Activated CD4-positive, alpha-beta T cell treated with anti-CD3 and anti-CD28 coated beads, Interleukin-2, Interleukin-6, amounts not matched to agents 100 ng/mL and 50 ng/mL, durations not matched to agents 16 hours and 8 hours (primary cell): ENCODE data around the gene RAD52.

Experiments used
- DNase-seq: peaks from one replicate; pipeline ENCODE4 v3.0.0-alpha.2; 2020

RAD52 gene

DNA sequence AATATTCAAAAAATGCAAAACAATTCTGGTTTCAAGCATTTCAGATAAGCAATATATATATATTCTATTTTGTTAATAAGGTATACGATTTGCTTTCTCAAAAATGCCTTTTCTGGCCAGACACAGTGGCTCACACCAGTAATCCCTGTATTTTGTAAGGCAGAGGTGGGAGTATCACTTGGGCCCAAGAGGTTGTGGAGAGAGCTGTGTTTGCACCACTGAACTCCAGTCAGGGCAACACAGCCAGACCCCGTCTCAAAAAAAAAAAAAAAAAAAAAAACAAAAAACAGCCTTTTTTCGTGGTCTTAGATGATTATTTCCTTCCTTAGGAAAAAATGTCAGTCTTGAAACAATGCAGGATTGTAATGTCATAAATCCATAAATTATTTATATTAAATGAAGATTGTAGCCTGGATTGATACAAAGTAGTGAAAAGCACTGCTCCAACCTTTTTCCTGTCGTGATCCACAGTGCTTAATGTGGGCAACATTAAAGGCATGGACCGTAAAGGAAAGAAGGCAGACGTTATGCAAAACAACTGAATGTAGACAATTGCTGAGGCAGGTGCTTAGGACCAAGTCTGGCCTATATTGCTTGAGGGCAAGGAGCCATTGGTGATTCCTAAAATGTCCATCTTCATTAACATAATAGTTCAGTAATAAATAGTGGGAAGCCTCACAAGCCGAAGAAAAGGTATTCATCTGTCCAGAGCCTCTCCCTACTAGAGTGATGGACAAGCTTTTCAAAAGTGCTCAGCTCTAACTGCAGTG, 36.8 kb downstream of the RAD52 start:
- no peak for DNase-seq

DNA sequence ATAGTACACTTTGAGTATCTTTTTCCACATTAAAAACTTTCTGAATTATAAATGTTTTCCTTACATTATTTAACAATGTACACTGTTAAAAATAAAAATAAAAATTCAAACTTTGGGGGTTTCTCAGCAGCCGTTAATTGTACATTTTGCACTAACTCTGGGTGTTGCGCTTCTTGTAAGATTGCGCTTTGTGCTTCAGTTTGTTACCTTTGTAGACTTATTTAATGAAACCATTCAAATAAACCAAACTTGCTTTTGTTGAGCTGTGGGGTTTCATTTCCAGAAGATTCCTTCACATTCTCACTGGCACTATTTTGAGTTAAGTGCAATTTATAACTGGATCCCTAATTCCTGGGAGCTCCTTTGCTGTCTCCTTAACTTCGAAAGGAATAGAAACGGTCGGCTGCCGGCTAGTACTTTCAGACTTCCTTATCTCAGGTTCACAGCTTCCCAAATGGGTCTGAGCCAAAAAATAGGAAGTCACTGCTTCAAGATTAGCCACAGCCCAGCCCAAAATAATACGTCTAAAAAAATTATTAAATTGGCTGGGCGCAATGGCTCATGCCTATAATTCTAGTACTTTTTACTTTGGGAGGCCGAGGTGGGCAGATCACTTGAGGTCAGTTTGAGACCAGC, 38.2 kb downstream of the RAD52 start:
- DNase-seq = no peak

DNA sequence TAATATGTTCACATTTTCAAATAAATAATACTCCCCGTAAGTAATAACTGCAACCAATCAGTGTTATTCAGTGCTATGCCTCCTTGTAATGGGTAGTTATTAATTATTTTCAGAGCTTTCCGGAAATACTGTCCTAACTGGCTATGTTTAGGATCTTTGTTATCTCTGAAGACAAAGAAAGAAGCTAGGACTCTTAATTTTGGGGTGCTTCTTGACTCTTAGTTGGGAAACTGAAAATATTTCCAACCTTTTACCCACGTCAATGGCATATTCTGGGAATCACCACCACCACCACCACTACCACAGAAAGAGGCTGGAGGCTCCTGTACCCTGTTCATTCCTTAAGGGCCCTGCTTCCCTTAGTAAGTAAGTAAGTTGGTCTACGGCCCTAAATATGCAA, 39.1 kb downstream of the RAD52 start:
- no peak for DNase-seq

DNA sequence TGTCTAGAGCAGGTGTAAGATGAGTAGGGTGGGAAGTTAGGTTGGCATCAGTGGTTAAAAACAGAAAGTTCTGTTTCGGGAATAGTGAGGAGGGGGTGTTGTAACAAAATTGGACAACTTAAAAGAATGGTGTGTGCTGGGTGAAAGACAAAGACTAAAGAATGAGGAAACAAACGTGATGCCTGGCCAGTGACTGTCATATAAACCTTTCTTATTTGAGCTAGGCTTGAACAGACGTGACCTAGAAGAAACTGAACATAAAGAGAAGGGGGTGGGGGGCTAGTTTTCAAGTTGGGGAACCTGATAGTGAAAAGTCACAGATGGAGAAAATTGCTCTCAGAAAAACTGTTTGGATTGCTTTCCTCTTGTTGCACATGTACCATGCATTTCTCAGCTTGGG, 39.6 kb downstream of the RAD52 start:
- DNase-seq = no peak

DNA sequence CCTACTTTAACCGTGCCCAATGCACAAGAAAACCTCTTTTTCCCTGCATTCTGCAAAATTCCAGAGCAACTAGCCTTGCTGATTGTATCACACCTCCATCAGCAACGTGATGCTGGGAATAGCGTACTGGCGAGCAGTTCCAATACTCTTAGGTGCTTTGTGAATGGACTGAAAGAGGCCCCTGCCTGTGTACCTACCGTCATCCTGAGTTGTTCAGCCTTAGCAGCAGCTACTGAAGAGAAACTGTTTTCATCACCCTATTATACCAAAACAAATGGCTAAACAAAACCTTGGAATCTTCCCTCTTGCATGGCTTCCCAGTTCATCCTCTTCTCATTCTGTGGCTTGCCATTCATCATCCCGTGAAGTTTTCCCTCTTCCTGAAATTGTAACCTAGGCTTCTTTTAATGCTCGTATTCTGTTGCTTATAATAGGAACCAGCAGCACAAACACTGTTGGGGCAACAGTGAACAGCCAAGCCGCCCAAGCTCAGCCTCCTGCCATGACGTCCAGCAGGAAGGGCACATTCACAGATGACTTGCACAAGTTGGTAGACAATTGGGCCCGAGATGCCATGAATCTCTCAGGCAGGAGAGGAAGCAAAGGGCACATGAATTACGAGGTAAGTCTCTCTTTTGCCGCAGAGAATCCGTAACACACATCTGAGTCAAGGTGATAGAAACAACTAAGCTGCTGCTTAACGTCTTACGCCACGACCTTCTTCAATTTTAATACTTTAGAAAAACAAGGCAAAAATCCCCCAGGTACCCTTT, 41.9 kb downstream of the RAD52 start:
- DNase-seq = no peak

DNA sequence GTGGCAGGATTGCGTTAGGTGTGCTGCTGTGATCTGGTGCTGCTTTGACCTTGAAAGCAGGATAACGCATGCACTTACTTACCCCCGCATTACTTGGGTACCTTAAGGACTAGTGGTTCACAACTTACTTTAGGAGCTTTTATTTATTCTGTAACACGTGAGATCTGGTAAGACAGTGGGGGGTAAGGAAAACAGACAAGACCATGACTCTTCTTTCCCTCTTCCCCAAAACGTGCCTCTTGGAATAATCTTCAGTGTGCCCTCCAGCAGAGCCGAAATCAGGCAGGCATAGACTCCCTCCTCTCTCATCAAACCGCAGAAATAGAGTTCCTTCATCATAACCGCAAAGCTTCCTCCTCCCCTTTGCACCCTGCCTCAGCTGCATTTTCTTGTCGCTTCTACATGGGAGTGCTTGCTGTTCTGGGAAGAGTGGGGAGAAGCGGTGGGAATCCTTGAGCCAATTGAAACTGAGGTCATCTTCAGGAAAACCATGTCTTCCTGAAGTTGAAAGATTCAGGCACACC, 43.4 kb downstream of the RAD52 start:
- DNase-seq = no peak

DNA sequence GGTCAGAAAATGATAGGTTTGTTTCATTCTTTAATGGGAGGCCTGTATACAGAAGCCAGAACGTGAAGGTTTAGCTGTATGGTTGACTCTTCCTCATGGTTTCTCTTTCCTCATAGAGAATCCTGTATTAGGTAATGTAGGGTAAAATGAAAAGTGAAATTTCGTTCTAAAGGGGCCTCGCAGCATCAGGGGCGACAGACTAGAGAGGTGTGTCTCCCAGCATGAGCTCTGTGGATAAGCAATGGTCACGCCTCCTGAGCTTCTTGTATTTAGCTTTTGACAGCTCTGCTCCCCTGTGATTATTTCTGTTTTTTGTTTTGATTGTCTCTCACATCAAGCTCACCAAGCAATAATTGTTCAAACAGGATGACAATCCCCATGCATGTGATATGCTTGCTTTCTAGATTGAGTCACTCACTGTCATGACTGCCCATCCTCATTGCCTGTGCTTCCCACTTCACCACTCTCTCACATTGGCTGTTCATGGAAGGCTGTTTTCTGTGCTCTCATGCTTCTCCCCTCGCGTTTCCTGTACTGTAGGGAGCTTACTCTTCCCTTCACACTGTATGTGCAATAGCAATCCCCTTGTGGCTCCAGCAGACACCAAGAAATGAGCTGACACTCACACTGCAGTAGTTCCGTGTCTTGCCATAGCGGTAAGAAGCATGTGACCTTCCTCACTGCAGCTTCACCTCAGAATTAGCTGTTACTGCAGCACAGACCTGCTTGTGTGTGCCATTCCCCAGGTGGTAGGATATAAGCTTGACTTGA, 44.0 kb downstream of the RAD52 start:
- DNase-seq = peak; percentile 13

DNA sequence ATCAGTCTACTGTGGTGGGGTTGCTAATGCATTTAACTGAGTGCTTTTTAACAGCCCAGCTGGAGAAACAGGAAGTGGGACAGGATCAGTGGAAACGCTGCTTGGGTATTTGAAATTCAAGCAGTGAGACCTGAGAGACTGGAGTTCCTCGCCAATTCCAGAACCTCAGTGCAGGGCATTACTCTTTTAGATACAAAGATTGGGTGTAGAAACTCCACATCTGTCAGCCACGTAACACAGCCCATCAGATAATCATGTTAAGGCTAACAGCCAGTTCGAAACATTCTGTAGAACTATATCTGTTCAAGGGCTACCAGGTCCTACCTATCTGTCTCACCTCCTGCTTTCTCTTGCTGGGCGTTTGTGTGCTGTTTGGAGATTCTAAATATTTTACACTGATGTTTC, 45.5 kb downstream of the RAD52 start:
- DNase-seq = no peak

DNA sequence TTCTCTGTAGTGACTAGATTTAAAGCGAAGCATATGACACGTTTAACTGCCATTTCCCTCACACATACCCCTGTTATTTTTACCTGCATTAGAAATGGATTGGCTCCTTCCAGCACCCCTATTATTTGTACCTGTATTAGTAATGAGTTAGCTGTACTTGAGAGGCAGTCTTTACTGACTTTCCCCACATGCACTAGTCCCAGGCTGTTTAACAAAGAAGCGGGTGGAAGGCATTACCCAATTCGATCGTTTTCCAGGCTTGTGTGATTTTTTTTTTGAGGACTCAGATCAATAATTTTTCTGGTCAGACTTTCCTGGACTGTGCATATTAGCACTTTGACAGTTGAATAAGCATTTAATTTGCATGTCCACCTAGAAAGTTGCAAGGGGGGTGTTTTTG, 46.4 kb downstream of the RAD52 start:
- no peak for DNase-seq

DNA sequence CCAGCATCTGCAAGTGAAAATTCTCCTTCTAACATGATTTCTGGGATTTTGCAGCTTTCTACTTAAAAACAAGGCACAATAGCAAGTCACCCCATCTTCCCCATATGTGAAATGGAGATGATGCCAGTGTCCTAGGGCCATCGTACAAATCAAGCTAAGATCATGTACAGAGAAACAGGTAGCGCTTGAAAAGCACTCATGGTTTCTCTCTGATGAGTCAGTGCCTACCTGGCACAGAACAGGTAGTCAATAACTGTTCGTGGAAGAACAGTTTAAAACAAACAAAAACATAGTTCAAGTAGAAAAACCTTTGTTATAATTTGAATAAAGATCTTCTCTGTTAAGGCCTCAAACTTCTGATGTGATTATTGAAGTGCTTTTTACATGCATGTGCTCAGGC, 46.9 kb downstream of the RAD52 start:
- no peak for DNase-seq

DNA sequence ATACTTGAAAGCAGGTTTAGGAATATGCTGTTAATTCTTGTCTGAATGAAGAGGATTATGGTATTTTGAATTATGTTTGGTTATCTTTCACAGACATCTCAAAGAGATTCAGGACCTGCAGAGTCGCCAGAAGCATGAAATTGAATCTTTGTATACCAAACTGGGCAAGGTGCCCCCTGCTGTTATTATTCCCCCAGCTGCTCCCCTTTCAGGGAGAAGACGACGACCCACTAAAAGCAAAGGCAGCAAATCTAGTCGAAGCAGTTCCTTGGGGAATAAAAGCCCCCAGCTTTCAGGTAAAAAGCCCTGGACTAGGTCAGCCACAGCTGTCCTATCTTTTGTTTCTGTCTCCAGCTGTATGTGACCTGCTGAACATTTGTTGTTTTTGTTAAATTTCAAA, 52.1 kb downstream of the RAD52 start:
- DNase-seq = no peak

DNA sequence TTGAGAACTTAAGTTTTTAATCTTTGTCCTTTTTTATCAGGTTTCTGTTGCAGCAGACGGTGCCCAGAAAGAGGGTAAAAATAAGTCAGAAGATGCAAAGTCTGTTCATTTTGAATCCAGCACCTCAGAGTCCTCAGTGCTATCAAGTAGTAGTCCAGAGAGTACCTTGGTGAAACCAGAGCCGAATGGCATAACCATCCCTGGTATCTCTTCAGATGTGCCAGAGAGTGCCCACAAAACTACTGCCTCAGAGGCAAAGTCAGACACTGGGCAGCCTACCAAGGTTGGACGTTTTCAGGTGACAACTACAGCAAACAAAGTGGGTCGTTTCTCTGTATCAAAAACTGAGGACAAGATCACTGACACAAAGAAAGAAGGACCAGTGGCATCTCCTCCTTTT, 53.5 kb downstream of the RAD52 start:
- DNase-seq = no peak

DNA sequence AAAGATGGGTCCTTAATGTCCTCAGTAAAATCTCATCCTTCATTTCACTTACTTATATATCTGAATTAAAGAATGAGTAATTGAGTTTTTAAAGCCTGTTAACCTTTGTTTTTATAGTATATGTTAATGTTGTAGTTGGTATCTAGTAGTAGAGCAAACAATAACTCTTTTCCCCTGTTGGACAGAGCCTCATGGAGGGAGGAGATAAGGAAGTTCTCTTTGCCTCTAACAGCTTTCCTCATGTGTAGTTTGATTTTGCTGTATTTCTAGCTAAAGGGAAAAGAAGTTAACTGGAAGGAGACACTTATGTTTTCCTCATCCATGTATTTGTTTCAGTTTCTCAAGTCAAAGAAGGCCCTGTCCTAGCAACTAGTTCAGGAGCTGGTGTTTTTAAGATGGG, 55.3 kb downstream of the RAD52 start:
- no peak for DNase-seq

DNA sequence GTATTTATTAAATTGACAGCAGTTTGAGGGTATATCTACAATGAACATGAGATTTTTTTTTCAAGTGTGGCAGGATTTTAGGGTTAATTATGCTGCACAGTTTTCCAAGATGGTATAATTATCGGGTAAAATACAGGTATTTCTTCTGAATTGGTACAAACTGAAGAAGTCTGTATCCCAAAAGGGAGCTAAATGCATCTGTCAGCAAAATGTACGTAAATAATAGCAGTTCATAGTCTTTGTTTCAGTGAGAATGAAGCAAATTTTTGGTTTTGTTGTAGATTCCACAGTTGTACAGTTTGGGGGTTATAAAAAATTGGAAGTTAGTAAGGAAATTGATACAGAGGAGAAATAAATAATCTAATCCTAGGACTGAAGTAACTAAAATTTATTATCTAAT, 63.3 kb downstream of the RAD52 start:
- no peak for DNase-seq

DNA sequence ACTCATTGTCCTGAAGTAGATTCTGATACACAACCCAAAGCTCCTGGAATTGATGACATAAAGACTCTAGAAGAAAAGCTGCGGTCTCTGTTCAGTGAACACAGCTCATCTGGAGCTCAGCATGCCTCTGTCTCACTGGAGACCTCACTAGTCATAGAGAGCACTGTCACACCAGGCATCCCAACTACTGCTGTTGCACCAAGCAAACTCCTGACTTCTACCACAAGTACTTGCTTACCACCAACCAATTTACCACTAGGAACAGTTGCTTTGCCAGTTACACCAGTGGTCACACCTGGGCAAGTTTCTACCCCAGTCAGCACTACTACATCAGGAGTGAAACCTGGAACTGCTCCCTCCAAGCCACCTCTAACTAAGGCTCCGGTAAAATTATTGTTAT, 63.8 kb downstream of the RAD52 start:
- DNase-seq = no peak

DNA sequence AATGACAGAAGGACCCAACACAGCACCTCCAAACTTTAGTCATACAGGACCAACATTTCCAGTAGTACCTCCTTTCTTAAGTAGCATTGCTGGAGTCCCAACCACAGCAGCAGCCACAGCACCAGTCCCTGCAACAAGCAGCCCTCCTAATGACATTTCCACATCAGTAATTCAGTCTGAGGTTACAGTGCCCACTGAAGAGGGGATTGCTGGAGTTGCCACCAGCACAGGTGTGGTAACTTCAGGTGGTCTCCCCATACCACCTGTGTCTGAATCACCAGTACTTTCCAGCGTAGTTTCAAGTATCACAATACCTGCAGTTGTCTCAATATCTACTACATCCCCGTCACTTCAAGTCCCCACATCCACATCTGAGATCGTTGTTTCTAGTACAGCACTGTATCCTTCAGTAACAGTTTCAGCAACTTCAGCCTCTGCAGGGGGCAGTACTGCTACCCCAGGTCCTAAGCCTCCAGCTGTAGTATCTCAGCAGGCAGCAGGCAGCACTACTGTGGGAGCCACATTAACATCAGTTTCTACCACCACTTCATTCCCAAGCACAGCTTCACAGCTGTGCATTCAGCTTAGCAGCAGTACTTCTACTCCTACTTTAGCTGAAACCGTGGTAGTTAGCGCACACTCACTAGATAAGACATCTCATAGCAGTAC, 64.6 kb downstream of the RAD52 start:
- no peak for DNase-seq

DNA sequence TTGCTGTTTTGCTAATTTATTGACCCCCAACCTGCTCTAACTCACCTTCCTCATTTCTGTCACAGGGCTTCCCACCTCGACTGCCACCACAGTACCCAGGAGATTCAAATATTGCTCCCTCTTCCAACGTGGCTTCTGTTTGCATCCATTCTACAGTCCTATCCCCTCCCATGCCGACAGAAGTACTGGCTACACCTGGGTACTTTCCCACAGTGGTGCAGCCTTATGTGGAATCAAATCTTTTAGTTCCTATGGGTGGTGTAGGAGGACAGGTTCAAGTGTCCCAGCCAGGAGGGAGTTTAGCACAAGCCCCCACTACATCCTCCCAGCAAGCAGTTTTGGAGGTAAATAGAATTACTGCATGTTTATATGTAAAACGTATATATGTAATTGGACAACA, 68.8 kb downstream of the RAD52 start:
- DNase-seq = no peak

DNA sequence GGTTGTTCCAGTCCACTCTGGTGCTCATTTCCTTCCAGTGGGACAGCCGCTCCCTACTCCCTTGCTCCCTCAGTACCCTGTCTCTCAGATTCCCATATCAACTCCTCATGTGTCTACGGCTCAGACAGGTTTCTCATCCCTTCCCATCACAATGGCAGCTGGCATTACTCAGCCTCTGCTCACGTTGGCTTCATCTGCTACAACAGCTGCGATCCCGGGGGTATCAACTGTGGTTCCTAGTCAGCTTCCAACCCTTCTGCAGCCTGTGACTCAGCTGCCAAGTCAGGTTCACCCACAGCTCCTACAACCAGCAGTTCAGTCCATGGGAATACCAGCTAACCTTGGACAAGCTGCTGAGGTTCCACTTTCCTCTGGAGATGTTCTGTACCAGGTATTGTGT, 69.9 kb downstream of the RAD52 start:
- DNase-seq = no peak

DNA sequence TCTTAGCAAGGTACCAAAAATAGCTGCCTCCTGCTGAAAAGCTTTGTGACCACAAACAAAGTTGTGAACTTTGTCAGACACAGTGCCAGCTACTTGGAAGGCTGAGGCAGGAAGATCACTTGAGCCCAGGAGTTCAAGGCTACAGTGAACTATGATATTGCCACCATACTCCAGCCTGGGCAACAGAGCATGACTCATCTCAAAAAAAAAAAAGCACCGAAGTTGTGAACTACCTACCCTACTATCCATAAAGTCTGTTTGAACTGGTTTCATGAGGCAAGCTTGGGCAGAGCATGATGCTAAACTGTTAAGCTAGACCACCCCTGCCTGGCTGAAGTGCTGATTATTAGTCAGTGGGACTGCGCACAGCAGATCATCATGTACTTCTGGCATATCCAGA, 75.5 kb downstream of the RAD52 start:
- peak; percentile 15 for DNase-seq

DNA sequence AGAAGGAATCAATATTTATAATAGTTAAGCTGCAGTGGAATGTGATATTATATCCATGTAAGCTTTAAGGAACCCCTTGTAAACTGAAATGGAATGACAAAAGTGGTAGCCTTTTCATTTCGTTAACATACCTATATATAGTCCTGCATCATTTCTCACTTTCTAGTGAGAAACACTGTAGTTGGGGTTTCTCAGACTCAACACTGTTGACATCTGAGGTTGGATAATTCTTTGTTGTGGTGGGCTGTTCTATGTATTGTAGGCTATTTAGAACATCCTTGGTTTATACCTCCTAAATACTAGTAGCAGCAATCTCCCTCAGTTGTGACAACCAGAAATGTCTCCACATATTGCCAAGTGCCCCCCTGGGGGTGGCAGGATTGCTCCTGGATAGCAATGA, 79.1 kb downstream of the RAD52 start:
- DNase-seq = no peak

DNA sequence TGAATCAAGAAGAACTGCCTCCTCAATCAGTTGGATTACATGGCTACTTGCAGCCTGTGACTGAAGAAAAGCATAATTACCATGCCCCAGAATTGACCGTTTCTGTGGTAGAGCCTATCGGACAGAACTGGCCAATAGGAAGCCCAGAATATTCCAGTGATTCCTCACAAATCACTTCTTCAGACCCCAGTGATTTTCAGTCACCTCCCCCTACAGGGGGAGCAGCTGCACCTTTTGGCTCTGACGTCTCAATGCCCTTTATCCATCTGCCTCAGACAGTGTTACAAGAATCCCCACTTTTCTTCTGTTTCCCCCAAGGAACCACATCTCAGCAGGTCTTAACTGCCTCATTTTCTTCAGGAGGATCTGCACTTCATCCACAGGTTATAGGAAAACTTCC, 80.8 kb downstream of the RAD52 start:
- DNase-seq = no peak

DNA sequence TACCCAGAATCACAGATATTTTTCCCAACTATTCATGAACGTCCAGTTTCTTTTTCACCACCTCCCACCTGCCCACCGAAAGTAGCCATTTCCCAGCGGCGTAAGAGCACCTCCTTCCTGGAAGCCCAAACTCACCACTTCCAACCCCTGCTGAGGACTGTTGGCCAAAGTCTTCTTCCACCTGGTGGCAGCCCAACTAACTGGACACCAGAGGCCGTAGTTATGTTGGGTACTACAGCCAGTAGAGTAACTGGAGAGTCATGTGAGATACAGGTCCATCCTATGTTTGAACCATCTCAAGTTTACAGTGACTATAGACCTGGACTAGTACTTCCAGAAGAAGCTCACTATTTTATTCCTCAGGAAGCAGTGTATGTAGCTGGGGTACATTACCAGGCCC, 81.6 kb downstream of the RAD52 start:
- no peak for DNase-seq

DNA sequence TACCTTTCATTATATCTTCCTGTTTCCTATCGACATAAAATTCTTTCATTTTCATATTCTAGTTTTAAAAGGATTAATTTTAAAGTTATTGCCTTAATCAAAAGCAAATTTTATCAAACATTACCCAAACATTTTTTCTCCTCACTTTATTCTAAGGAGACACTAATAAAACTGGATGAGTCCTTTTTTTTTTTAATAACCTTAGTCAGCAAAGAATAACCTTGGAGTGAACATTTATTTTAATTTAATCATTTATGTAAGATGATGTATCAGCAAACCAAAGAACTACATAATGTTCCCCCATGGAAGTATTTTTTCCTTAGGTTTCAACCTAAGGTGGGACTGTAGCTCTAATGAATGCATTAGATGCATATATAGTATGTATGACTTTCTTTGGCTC, 83.9 kb downstream of the RAD52 start:
- DNase-seq = no peak
